ENCODE measurements around the gene LGR6.

- TF ChIP-seq RBAK (tag by site-specific recombination; IDR thresholded peaks at IDR 0.05) = no peak
- no peak for TF ChIP-seq PATZ1 (tag by site-specific recombination; IDR thresholded peaks at IDR 0.05)
- no peak for TF ChIP-seq YY1 (tag by site-specific recombination; IDR thresholded peaks at IDR 0.05)
- no peak for TF ChIP-seq ZNF529 (tag by site-specific recombination; IDR thresholded peaks at IDR 0.05; ENCODE audit: insufficient replicate concordance)
- TF ChIP-seq ZNF561 (tag by site-specific recombination; IDR thresholded peaks at IDR 0.05; ENCODE audit: borderline replicate concordance) = no peak
- no peak for TF ChIP-seq ZBTB7A (tag by site-specific recombination; IDR thresholded peaks at IDR 0.05; ENCODE audit: low read depth)
- TF ChIP-seq, protein P1, sequence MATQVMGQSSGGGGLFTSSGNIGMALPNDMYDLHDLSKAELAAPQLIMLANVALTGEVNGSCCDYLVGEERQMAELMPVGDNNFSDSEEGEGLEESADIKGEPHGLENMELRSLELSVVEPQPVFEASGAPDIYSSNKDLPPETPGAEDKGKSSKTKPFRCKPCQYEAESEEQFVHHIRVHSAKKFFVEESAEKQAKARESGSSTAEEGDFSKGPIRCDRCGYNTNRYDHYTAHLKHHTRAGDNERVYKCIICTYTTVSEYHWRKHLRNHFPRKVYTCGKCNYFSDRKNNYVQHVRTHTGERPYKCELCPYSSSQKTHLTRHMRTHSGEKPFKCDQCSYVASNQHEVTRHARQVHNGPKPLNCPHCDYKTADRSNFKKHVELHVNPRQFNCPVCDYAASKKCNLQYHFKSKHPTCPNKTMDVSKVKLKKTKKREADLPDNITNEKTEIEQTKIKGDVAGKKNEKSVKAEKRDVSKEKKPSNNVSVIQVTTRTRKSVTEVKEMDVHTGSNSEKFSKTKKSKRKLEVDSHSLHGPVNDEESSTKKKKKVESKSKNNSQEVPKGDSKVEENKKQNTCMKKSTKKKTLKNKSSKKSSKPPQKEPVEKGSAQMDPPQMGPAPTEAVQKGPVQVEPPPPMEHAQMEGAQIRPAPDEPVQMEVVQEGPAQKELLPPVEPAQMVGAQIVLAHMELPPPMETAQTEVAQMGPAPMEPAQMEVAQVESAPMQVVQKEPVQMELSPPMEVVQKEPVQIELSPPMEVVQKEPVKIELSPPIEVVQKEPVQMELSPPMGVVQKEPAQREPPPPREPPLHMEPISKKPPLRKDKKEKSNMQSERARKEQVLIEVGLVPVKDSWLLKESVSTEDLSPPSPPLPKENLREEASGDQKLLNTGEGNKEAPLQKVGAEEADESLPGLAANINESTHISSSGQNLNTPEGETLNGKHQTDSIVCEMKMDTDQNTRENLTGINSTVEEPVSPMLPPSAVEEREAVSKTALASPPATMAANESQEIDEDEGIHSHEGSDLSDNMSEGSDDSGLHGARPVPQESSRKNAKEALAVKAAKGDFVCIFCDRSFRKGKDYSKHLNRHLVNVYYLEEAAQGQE (tag by site-specific recombination; IDR thresholded peaks at IDR 0.05) = no peak
- TF ChIP-seq ZNF138 (tag by site-specific recombination; IDR thresholded peaks at IDR 0.05; ENCODE audit: borderline replicate concordance) = no peak
- no peak for TF ChIP-seq ZNF777 (tag by site-specific recombination; IDR thresholded peaks at IDR 0.05; ENCODE audit: borderline replicate concordance)
Measured at GRCh38 chr1:202216691-202217090, 23.1 kb downstream of the LGR6 start.
